Activated effector memory CD4-positive, alpha-beta T cell treated with Interleukin-2 at 50 U/mL for 16 hours (primary cell): ENCODE measurements around the gene PLA2G4E.
A peak's percentile ranks its signal among the peaks of the same experiment; 100 is the strongest.

Experiments used
- DNase-seq: peaks from one replicate; pipeline ENCODE4 v3.0.0-alpha.2; 2020

Gene PLA2G4E

GRCh38 chr15:41951571-41951970 is 69.3 kb downstream of the PLA2G4E start:
- no peak for DNase-seq

GRCh38 chr15:41950489-41950888 is 70.4 kb downstream of the PLA2G4E start:
- DNase-seq: no peak

- DNase-seq: no peak
Observed at GRCh38 chr15:41950127-41950483, 70.7 kb downstream of the PLA2G4E start.

DNA sequence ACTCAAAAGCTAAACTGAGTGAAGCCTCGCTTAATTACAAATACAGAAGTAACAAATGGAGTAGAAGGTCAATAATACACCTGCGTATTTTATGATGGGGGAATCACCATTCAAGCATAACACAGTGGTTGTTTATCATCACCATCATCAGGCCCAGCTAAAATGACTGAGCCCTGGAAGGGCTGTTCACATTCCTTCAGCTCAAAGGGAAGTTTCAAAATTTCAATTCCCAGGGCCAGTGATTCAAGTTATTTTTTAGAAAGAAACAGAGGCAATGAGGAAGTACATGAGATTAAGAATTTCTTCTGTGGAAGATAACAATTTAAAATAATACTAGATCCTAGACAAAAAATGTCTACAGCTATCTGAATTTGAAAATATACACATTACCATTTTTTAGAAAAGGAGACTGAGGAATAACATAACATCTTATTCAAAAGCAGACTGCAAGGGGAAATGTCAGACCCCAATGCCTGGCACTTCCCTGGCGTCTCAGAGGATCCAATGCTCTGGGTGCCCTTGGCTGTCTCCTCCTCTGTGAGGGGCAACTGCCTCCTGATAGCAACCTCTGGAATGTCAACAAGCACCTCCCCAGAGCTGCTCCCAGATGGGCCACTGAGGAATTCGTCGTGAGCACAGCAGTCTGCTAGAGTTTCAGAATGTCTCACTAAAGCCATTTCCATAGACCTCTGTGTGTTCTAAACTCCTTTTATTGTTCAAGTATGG is 71.3 kb downstream of the PLA2G4E start:
- DNase-seq: no peak

GRCh38 chr15:41948490-41948889 is 72.4 kb downstream of the PLA2G4E start:
- no peak for DNase-seq

DNA sequence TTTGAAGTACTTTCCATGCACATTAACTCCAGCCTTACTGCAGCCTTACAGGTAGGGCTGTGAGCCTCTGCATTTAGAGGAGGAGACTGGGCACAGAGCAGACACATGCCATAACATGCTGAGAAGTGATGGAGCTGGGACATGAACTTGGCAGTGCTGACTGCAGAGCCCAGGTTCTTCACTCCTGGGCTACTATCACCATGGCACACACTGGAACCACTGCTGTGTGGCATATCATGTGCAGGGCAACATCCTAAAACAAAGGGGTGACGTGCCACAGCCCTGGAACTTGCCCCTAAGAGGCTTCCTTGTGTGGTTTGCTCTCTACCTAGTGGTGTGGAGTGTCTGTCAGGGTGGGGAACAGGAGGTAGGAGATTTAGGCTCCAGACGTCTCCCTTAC is 73.9 kb downstream of the PLA2G4E start:
- no peak for DNase-seq

- no peak for DNase-seq
Observed at GRCh38 chr15:41945731-41946130, 75.1 kb downstream of the PLA2G4E start.

GRCh38 chr15:41945221-41945620 is 75.6 kb downstream of the PLA2G4E start:
- no peak for DNase-seq

GRCh38 chr15:41944313-41944940 is 76.4 kb downstream of the PLA2G4E start:
- DNase-seq: no peak

GRCh38 chr15:41943543-41944312 is 77.1 kb downstream of the PLA2G4E start:
- DNase-seq: no peak

GRCh38 chr15:41942886-41943285 is 78.0 kb downstream of the PLA2G4E start:
- DNase-seq: no peak

DNA sequence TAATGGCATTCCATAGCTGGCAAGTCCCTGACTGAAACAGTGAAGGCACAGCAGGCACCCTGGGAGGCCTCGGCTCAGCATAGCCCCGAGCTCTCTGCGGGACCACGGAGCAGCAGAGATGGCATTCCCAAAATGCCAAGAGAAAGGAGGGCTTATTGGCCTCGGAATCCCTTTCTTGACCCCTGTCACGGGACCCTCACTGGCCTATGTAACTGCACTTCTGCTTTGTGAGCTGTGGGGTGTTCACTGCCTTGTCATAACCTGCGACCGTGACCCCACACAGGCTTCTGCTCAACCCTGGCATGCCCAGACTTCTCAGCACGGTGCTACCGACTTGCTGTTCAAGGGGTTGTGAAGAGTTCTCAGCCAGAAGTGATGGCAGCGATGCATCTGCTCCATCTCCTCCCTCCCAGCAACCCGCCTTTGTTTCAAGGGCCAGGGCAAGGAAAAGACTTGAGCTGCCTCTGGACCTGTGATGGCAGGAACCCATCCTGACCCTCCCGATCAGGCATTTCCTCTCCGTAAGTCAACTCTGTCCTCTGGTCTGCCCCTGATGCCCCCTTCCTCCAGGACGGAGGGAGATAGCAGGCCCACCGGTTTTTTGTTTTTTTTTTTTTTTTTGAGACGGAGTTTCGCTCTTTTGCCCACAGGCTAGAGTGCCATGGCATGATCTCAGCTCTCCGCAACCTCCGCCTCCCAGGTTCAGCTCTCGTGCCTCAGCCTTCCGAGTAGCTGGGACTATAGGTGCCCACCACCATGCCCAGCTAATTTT is 79.0 kb downstream of the PLA2G4E start:
- DNase-seq: no peak

DNA sequence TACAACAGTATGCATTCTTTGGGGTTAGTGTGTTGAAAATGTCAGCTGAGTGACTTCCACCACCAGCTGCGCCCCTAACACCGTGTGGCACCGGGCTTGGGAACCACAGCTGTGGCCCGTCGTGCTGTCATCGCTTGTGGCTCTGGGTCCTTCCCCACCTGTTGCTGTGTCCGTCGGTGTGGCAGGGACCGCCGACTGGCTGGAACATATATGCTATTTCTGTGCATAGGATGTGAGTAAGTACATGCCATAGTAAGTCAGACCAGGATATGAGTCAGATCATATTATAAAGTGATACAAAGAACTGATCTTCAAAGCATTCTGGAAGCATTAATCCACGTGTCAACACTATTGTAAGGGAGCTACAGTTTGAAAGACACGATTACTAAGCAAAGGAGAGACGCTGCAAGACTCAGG is 80.4 kb downstream of the PLA2G4E start:
- peak; percentile 18 for DNase-seq

- no peak for DNase-seq
Observed at GRCh38 chr15:41939986-41940385, 80.9 kb downstream of the PLA2G4E start.

DNA sequence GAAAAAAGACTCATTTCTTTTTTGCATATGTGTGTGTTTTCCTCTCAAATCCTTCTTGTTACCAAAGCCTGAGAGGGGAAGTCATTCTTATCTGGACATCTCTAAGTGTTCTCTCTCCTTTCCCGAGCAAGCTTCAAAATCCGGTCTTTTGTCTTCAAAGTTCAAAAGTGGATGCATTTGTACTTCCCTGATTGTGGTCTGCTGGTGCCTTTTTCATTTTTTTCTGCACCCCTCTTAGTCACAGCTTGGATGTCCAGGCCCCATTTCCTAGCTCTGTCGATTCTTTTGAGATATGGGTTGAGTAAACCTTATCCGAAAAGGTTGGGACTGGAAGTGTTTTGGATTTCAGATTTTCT is 83.3 kb downstream of the PLA2G4E start:
- DNase-seq: no peak

GRCh38 chr15:41936649-41937567 is 83.9 kb downstream of the PLA2G4E start:
- peak; percentile 69 for DNase-seq

DNA sequence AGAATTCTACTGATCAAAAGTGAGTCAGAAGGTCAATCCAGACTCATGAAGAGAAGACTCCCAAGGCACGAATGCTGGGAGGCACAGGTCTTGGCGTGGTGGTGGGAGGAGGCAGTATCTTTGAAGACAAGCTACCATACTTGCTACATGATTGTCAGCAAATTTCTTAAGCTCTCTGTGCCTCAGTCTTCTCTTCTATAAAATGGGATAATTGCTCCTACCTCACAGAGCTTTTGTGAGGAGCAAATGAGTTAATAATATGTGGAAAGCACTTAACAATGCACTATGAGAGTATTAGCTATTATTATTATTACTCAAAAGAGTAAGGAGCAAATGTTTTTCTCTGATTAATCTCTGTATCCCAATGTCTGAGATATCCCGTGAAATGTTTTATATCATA is 84.7 kb downstream of the PLA2G4E start:
- no peak for DNase-seq

GRCh38 chr15:41935566-41936020 is 85.2 kb downstream of the PLA2G4E start:
- no peak for DNase-seq

DNA sequence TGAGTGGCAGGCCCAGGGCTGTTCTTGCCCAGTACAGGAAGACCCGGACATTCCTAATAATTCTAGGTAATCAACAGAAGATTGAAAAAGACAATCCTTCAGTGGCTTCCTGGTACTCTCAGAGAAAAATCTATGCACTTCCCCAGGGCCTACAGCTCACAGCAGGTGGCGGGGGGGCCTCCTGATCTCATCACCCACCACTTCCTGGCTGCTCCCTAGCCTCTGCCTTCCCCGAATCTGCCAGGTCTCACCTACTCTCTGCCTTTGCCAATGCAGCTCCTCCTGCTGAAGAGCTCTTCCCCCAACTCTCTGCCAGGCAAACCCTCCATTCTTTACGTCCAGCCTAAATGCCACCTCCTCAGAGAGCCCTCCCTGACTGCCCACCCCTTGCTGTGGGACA is 86.0 kb downstream of the PLA2G4E start:
- peak; percentile 72 for DNase-seq

- DNase-seq: no peak
Observed at GRCh38 chr15:41933771-41934170, 87.1 kb downstream of the PLA2G4E start.

DNA sequence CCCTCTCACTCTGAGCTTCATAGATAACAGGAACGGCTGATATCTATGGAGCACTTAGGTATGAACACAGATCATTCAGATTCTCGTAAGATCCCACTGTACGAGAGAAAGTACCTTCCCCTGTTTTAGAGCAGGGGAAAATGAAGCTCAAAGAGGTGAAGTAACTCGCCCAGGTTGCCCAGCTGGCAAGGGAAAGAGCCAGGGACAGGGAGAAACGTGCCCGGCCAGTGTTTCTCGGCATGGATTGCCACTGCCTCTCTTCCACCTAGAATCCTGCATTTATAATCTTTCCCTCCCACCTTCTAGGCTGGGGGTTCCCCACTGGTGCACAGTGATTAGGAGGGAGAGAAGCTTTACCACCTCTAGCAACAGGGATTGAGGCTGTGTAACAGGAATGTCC is 87.5 kb downstream of the PLA2G4E start:
- no peak for DNase-seq
